ENCODE results near the gene FCRL2.
A peak's percentile ranks its signal among the peaks of the same experiment; 100 is the strongest.

FCRL2 gene, protein sequence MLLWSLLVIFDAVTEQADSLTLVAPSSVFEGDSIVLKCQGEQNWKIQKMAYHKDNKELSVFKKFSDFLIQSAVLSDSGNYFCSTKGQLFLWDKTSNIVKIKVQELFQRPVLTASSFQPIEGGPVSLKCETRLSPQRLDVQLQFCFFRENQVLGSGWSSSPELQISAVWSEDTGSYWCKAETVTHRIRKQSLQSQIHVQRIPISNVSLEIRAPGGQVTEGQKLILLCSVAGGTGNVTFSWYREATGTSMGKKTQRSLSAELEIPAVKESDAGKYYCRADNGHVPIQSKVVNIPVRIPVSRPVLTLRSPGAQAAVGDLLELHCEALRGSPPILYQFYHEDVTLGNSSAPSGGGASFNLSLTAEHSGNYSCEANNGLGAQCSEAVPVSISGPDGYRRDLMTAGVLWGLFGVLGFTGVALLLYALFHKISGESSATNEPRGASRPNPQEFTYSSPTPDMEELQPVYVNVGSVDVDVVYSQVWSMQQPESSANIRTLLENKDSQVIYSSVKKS

DNA sequence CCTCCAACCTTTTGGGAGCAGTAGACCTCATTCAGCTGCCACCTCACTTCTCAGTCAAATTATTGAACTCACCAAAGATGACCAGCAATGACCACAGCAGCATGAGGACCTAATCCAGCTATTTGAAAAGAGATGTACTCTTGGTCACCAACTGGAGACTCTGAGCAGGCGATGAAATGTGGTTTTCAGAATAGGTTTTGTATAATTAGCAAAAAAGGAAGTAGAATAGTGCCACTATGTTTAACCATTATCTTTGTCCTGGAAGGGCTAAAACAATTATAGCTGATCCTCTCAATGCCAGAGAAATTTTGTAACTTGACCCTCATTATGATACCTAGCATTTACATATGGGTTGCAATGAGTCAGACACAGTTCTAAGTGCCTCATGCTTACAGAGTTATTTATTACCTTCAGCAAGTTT lies at the start of gene FCRL2:
TSS of gene FCRL2 (minus strand) at position 162 of the 421 bp plus-strand sequence. CDS start at position 103, 59 bp downstream.
- DNase-seq: no peak

DNA sequence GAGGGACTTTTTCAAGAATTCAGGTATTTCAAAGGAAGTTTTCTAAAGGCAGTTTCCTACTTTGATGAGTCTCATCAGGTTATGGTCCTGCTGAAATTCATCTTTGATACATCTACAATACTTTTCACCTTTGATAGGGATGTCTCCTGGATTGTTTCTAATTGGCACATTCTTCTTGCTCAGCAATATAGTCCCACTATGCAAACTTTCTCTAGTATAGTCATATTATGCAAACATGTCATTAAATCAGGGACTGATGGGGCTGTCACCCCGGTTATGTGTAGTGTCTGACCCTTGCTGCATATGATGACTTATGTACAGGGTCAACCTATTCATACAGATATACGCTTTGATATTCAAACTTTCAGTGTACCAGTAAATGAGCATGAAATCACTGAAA lies 43.4 kb upstream of the FCRL2 start:
- no peak for DNase-seq

DNA sequence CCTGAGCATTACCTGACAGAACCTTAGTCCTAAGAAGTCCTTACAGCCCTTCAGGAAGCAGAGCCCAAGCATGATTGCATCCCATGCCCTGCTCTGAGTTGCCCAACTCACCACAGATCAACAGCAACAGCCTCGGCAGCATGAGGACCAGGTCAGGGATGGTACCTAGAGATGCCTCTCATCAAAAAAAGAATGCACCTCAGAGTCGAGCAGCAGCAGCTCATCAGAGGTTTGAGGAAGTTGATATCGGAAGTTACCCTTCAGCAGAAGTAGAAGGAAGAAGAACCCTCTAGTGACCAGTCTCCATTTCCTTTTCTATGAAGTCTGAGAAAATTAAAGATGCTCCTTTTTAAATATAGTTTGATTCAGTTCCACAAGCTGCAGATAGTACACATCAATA lies 43.0 kb upstream of the FCRL2 start, which contains the start of gene FCRL1:
TSS of gene FCRL1 (minus strand) at position 225 of the 400 bp plus-strand sequence. CDS start at position 142, 83 bp downstream.
- no peak for DNase-seq

DNA sequence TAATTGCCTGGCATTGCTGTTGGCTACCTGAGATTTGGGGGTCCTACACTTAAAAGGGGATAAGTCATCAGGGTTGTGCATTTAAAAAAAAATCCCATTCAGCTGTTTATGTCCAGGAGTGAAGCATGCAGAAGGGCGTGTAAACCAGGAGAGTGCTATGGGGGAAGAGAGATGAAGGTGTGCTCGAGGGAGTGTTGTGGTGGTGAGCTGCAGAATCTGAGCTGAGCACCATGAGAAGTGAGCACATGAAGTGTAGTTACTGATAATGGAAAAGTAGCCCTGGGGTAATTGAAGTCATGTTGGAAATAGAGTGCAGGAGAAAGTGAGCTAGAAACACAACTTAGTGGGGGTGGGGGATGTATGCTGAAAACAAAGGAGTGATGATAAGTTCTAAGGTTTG lies 42.3 kb upstream of the FCRL2 start:
- DNase-seq: no peak

DNA sequence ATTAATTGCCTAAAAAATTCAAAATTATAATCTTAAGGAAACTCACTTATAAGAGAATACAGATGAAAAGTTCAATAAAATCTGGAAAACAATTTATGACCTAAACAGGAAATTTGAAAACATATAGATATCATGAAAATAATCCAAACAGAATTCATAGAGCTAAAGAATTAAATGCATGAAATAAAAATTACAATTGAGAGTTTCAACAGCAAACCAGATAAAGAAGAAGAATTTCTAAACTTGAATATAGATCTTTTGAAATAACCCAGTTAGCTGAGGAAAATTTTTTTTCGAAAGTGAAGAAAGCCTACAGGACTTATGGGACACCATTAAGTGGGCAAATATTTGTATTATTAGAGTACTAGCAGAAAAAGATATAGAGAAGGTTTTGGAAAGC lies 36.3 kb upstream of the FCRL2 start:
- DNase-seq: no peak

DNA sequence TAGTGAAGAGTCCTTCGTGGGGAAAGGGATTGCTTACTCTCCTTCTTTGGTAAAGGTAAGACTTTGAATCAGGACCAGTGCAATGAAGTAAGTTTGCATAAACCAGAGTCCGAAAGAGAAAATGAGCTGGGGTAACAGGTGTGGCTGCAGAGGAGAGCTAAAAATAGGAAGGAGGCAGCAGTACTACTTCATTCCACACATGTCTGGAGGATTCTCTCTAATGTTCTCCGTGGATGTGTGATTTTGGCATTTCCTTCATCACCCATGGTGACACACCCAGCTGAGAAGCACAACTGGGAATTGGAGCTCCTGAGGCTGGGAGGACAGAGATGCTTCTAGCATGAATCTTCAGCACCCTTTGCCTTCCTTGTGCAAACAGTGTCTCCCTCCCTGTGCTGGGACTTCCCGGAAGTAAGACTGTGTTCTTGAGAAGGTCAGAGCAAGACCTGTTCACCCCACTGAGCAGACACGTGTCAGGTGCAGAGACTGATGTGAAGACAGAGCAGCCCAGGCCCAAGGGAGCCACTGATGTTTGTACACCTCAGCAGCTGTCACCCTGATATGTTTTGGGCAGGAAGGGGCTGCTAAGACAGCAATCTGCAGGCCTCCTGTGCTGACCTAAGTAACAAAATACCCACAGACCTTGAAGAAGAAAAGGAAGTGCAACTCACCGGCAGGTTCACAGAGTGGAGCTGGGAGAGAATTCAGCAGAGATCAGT lies 29.7 kb upstream of the FCRL2 start:
- no peak for DNase-seq

DNA sequence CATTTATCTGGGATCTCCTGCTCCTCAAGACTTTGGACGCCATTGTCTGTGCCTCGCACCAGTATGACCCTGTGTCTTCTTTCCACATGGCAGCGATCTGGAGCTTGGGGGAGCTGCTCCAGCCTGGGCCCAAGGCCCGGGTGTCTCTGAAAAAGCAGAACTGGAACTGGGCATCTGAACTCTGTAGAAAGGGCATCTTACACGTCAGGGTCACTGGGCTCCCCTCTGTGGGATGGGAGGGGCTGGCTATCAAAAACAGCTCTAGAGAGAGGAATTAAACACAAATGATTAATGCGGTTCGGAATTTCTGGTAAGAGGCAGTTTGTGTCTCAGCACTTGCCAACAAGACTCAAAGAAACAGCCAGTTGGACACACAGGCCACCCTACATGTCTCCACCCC lies 26.9 kb upstream of the FCRL2 start:
- no peak for DNase-seq

DNA sequence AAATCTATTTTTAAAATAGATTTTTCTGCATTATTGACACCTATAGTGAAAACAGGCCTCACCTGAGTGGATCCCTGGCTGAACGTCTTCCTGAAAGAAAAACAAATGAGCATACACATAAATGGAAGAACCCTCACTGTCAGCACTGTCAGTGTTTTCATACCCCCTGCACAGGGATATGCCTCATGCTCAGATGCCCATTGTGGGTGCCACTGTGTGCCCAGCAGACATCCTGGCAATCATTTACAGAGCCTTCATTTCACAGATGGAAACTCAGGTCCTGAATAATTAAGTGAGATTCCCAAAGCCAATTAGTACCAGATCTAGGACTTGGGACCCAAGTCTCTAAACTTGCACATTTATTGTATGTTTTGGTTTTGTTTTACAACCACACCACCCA lies 23.1 kb upstream of the FCRL2 start:
- no peak for DNase-seq

DNA sequence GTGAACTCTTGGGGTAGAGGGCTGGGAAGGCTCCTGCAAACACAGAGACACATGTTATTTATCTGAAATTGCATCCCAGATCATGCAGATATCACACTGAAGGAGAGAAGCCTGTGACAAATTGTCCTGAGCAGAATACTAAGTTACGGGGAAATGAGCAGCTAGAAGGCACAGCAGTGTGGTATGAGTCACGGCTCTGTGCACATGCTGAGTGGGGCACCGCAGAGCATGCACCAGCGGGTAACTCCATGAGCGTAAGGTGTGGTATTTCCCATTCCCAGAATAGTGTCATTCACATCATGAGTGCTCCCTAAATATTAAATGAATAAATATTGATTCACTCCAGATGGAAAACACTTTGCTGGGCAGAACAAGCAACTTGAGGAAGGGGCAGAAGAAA lies 21.3 kb upstream of the FCRL2 start:
- DNase-seq: no peak

DNA sequence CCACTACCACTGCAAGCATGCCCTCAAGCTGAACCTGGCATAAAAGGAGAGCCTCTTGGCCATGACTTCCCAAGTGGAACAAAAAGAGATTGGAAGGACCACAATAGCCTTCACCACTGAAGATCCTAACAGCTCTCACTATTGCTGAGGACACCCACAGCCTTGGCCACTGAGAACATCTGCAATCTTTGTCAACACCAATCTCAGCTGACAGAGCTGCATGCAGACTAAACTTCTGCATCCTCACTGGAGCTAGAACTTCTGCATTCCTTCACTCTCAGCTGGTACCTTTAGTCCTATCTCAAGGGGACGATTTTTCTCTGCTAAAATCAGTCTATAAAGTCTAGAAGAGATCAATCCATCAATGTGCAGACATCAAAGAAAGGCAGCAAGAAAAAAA lies 8.3 kb upstream of the FCRL2 start:
- no peak for DNase-seq

DNA sequence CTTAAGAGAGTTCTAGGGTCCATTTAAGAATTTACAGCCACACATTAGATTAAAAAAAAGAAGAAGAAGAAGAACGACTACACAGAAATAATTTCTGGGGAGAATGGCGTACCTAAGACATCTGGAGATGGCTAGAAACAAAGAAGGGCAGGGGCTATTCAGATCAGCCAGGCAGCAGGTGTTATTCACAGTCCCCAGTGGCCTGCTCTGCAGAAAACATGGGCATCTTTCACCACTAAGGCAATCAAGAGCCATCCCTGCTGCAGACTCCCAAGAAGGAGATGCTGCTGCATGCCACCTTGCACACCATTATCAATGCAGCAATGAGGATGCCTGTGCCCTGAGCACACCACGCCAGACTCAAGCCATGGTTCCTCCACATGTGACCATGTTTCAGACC lies 7.9 kb upstream of the FCRL2 start:
- no peak for DNase-seq

DNA sequence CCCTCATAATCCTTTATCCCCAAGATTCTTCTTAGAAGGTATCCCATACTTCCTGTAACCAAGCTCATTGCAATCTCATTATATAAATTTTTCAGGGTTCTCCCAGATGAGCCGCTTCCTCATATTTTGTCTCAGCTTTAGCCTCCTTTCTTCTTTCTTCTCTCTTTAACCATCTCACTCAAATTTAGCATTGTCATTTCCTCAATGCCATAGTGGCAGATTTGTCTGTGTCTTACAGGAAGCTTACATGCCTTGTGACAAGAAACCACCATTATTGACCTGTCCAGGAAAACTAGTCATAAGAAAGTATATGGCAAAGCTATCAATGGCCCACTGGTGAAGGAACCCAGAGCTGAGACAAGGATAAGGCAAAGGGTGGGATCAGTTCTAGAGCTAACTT lies 6.0 kb upstream of the FCRL2 start:
- no peak for DNase-seq

DNA sequence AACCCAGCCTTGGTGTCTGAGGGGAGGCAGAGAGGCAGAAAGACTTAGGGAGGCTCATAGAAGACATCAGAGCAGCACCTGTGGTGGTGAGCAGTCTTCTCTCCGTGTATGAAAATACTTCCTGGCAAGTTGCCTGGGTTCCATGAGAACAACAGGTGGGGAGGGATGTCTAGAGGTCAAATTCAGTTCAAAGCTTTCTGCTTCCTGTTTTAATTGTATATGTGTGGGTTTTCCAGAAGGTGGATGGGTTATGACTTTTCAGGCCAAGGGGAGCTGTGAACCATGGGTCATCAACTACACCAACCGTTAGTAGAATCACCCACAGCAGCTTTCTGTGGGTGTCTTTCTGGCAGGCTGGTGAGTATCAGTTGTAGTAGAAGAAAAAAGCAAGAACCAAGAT lies 4.1 kb upstream of the FCRL2 start:
- DNase-seq: no peak

DNA sequence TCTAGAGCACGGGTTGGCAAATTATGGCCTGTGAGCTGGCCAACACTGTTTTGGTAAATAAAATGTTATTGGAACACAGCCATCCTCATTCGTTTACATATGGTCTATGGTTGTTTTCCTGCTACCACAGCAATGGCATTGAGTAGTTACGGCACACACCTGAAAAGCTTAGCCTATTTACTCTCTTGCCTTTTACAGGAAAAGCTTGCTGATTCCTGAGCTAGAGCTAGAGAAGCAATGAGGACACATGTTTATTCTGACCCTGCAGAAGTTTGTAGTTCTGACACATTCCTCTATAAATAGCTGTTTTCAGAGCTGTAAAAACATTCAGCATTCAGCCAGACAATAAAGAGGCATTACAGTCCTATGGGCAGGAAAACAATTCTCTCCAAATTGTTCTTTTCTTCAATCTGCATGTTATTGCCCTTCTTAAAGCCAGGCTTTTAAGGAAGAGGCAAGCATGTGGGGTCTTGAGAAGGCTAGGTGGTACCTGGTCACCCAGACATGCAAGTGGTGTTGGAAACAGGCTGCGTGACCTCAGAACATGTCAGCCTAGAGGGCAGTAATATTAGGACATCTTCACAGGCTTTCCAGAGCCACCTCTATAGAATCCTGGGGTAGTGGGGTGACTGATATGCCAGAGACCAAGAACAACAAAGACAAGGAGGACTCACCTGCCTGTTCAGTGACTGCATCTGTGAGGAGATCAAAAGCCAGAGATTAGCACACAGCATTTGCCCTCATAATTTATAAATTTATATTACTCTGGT lies 1.6 kb downstream of the FCRL2 start:
- DNase-seq: no peak

DNA sequence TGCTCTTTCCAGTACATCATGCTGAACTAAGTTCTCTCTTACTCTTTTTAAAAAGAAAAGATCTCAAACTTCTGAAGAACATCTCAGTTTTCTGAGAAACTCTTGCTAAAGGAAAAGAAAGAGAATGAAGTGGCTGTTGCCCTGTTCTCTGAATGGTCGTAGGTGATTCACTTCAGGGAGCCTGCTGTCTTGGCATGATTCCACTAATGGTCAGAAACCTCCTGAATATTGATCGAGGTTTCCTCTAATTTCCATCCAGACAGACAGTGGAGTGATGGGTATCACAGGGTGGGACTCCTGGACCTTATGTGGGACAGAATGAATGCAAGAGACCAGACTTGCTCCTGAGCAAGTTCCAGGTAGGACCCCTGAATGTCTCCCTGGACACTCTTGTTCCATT lies 2.5 kb downstream of the FCRL2 start:
- no peak for DNase-seq

DNA sequence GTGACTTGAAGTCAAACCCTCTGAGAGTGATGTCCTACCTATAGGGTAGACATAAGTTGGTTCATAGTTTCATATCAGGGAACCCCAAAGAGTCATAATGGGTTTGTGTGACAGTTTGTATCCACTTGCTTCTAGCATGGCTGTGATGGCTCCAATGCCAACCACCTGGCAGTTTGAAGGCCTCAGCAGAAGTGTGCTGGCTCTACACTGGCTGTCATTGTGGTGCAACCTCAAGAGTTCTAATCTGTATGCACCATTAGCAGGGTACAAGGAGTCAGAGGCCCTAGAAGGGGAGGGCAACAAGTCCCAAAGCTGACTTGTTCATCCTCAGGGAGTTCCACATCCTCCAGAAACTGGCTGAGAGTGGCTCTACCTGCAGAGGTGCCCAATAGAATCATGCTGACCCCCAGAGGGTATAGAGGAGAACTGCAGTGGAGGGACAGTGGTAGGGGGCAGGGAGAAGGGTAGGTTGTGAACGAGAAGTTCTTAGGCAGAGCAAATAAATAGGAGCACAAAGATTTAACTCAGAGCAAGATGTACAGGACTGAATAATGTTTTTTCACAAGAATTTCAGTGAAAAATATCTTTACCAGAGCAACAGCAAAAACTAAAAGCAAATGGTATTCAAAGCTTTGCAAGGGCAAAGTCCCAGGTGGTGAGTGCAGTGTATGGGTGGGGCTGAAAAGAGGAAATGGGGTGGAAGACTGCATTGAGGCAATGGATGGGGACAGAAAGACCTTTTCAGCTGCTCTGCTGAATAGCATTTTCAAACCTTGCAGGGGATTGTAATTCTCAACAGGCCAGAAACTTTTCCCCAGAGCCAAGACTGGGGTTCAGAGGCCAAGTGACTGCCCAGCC lies 3.2 kb downstream of the FCRL2 start:
- DNase-seq: no peak

DNA sequence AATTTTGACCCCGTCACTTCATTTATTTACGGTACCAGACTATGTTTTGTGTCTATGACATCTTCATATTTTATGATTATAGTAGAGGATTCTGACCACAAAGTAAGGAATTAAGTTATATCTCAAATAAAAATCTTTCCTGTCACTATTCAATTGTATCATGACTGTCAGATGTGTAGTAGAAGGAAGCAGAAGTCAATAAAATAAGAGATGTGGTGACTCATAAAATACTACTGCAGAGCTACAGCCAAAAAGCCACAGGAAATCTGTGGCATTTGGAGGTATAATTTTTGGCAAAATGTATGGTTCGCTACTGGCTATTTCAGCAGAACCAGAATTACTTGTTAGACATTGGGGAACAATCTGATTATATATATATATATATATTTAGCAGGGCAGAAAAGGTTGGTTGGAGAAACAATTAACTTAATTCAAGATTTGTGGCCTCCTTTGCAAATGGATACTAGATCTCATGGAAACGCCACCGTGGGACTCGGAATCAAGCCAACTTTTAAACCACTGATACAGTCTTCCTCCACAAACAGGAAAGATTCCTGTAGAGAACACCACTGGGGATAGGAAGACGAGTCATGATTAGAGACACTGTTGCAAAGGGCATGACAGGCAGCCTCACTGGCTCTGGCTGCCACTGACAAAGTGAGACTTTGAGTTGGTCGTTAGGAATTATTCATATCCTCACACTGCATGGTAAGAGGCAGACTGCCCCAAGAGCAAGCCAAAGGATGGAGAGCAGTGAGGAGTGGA lies 5.1 kb downstream of the FCRL2 start:
- DNase-seq: no peak

DNA sequence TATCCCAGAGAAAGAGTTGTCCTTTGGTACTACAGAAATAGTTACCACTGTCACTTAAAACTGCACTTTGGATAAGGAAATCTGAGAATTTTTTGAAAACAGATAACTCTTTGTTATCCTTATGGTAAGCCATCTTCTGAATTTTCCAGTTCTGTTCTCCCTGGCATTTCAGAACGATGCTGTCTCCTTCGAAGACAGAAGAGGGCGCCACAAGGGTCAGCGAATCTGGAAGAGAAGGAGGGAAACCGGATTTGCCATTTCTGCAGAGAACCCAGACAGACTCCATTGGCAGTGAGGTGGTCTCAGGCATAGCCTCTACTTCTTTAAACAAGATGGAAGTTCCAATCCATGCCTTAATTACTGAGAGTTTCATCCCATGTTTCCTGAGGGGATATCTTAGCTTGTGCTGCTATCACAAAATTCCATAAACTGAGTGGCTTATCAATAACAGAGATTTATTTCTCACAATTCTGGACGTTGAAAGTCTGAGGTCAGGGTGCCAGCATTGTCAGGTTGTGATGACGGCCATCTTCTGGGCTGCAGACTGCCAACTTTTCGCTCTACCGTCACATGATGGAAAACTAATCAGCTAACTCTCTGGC lies 6.4 kb downstream of the FCRL2 start:
- DNase-seq: peak; percentile 27

DNA sequence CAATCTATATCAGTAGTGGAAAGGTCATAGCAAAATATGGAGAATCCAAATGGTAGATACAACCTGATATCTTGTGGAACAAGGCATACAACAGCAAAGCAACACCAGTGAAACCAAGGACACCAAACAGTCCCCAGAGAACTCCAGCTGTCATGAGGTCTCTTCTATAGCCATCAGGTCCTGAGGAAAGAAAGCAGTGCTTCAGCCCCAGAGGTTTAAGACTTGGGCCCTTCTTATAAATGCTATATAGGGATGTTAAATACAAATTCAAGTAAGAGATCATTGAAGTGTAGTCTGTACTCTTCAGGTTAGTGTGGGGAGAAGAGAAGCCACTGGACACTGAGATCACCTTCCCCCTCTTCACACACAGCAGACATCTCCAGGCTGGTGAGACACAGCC lies 10.1 kb downstream of the FCRL2 start:
- no peak for DNase-seq

DNA sequence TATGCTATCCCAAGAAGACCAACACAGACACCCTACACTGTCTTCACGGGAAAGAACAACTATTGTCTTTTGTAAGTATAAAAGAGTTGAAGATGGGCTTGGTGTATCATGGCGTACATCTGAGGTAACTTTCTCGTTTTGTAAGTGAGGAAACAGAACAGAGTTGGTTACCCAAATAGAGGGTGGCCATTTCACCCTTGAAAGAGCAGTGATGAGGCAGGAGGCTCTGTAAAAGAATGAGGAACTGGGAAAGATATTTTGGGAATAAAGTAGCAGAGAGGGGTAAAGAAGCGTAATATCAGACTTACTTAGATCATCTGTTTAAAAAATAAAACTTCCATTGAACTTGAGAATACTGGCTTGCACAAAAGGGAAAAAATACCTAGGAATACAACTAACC lies 18.9 kb downstream of the FCRL2 start:
- DNase-seq: no peak

DNA sequence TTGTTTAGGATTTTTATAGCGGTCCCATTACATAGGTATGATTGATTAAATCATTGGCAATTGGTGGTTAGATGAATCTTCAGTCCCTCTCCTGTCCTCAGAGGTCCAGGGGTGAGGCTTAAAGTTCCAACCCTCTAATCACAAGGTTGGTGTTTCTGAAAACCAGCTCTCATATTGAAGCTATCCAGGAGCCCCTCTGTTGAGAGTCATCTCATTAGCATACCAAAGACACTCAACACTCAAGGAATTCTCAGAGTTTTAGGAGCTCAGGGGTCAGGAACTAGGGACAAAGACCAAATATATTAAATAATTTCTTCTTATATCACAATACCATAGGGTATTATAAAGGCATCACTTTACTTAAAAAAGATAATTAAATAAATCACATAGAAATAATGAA lies 23.3 kb downstream of the FCRL2 start:
- no peak for DNase-seq

All from NCI-H1048 (cell line).